Nephron progenitor cell (in vitro differentiated cells): Measurements from ENCODE around the gene THAP4.

Source experiments
- DNase-seq: peaks from one replicate; pipeline ENCODE4 v3.0.0; 2021
- H3K27ac Mint-ChIP-seq: 2 replicates; pipeline ENCODE4 v1.8.0; 2021; ENCODE audit warnings: mild to moderate bottlenecking, moderate library complexity, mixed read lengths
- H3K27me3 Mint-ChIP-seq: 2 replicates; pipeline ENCODE4 v1.8.0; 2021; ENCODE audit warnings: mild to moderate bottlenecking, low read depth, mixed read lengths; ENCODE audit not compliant: poor library complexity
- H3K36me3 Mint-ChIP-seq: 2 replicates; pipeline ENCODE4 v1.8.0; 2021; ENCODE audit warnings: low read depth, mixed read lengths
- H3K4me1 Mint-ChIP-seq: 2 replicates; pipeline ENCODE4 v1.8.0; 2021; ENCODE audit warnings: mixed read lengths
- H3K4me3 Mint-ChIP-seq: 2 replicates; pipeline ENCODE4 v1.8.0; 2021; ENCODE audit warnings: mild to moderate bottlenecking, moderate library complexity, mixed read lengths
- H3K9me3 Mint-ChIP-seq: 2 replicates; pipeline ENCODE4 v1.8.0; 2021; ENCODE audit warnings: mild to moderate bottlenecking, moderate library complexity, mixed read lengths
- CTCF ChIP-seq: fragments of 200-600 bp; sonication (generic); IDR thresholded peaks from 2 replicates; pipeline ENCODE4 v1.5.0; 2021; ENCODE audit warnings: antibody characterized with exemption

Gene THAP4

GRCh38 chr2:241562269-241562891 lies 74.6 kb downstream of the THAP4 start:
- Mint-ChIP-seq H3K4me3 (no peak overlapping the region), H3K27me3 (peaks cover 23% of the 10 kb centered on the region), H3K27ac (no peak overlapping the region), H3K4me1 (peaks cover 19% of the 10 kb centered on the region), H3K36me3 (no peaks in the 10 kb centered on the region), H3K9me3 (peaks cover 9% of the 10 kb centered on the region)
- TF ChIP-seq CTCF, result no peak
- no peak for DNase-seq

- DNase-seq, result no peak
- no peak for TF ChIP-seq CTCF
- H3K4me3 Mint-ChIP-seq, result no peak overlapping the region
- H3K27ac Mint-ChIP-seq, result no peak overlapping the region
- H3K4me1 Mint-ChIP-seq, result peaks cover 19% of the 10 kb centered on the region
- peaks cover 14% of the 10 kb centered on the region for H3K9me3 Mint-ChIP-seq
- H3K36me3 Mint-ChIP-seq, result peaks cover 3% of the 10 kb centered on the region
- peaks cover 28% of the 10 kb centered on the region for H3K27me3 Mint-ChIP-seq
Observed at GRCh38 chr2:241561832-241562231, 75.1 kb downstream of the THAP4 start.

- Mint-ChIP-seq H3K36me3 (peaks cover 5% of the 10 kb centered on the region), H3K27ac (no peak overlapping the region), H3K9me3 (peaks cover 21% of the 10 kb centered on the region), H3K27me3 (peaks cover 37% of the 10 kb centered on the region), H3K4me1 (peaks cover 19% of the 10 kb centered on the region), H3K4me3 (no peak overlapping the region)
- no peak for DNase-seq
- no peak for TF ChIP-seq CTCF
Observed at GRCh38 chr2:241560883-241561474, 76.0 kb downstream of the THAP4 start.

- peak overlapping the region; percentile 78 for H3K4me3 Mint-ChIP-seq
- H3K36me3 Mint-ChIP-seq, result peaks cover 5% of the 10 kb centered on the region
- peaks cover 15% of the 10 kb centered on the region for H3K4me1 Mint-ChIP-seq
- DNase-seq, result no peak
- TF ChIP-seq CTCF, result no peak
- H3K27me3 Mint-ChIP-seq, result peaks cover 43% of the 10 kb centered on the region
- H3K9me3 Mint-ChIP-seq, result peaks cover 25% of the 10 kb centered on the region
- H3K27ac Mint-ChIP-seq, result no peak overlapping the region
Observed at GRCh38 chr2:241560162-241560882, 76.6 kb downstream of the THAP4 start.

- peak; percentile 57 for DNase-seq
- peaks cover 5% of the 10 kb centered on the region for H3K36me3 Mint-ChIP-seq
- H3K27ac Mint-ChIP-seq, result no peak overlapping the region
- TF ChIP-seq CTCF, result no peak
- H3K4me1 Mint-ChIP-seq, result peaks cover 13% of the 10 kb centered on the region
- H3K27me3 Mint-ChIP-seq, result peaks cover 46% of the 10 kb centered on the region
- peak overlapping the region; percentile 78 for H3K4me3 Mint-ChIP-seq
- peaks cover 25% of the 10 kb centered on the region for H3K9me3 Mint-ChIP-seq
Observed at GRCh38 chr2:241559323-241560161, 77.4 kb downstream of the THAP4 start.
